ENCODE results near the gene SLC12A8. TPM values are rescaled to one million over a fixed set of nuclear protein-coding genes. Genes with fewer than 3 reads are reported as not detected.

SLC12A8 gene
- total and polyA plus RNA-seq, 10 donors, result 0.32 to 2.8 (median 1.3) TPM

DNA sequence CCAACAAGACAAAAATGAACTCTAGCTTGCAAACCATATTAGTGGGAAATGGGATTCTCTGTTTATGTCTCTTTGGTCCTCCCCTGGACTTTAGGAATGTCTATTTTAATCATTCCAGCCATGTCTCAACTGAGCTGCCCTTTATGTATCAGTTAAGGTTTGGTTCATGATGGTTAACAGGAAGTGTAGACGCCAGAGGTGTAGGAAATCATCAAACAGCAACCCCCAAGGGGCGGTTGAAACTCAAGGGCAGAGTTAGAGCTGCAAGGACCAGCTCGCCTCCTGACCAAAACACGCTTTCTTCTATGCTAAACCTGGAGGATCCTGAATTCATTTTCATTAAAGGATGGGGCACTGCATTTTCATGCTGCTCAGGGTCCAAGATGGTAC lies 103.0 kb downstream of the SLC12A8 start:
- no peak for TF ChIP-seq POLR2AphosphoS5 (IDR thresholded peaks at IDR 0.05)
- TF ChIP-seq, protein P1, sequence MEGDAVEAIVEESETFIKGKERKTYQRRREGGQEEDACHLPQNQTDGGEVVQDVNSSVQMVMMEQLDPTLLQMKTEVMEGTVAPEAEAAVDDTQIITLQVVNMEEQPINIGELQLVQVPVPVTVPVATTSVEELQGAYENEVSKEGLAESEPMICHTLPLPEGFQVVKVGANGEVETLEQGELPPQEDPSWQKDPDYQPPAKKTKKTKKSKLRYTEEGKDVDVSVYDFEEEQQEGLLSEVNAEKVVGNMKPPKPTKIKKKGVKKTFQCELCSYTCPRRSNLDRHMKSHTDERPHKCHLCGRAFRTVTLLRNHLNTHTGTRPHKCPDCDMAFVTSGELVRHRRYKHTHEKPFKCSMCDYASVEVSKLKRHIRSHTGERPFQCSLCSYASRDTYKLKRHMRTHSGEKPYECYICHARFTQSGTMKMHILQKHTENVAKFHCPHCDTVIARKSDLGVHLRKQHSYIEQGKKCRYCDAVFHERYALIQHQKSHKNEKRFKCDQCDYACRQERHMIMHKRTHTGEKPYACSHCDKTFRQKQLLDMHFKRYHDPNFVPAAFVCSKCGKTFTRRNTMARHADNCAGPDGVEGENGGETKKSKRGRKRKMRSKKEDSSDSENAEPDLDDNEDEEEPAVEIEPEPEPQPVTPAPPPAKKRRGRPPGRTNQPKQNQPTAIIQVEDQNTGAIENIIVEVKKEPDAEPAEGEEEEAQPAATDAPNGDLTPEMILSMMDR (IDR thresholded peaks at IDR 0.05 in 8 of 11, conservative IDR thresholded peaks at IDR 0.05 in 3 of 11), result no peak
- DNase-seq, result no peak
- intact Hi-C loops (cut with DNase I; ENCODE audit: low total_unique reads), result no loop called here
- no peak overlapping the region for H3K4me3 ChIP-seq
- no peaks in the 10 kb centered on the region for H3K36me3 ChIP-seq
- H3K9me3 ChIP-seq, result peaks cover 0 to 5% (median 0%) of the 10 kb centered on the region in 8 donors
- WGBS, 5 donors, result 70 to 82% (median 77%) methylated on average over 4 of the region's 4 CpGs
- no peaks in the 10 kb centered on the region for H3K27me3 ChIP-seq (replicated peaks in 1 of 7)
- H3K27ac ChIP-seq, result no peak overlapping the region
- peaks cover 0 to 9% (median 0%) of the 10 kb centered on the region in 6 donors for H3K4me1 ChIP-seq

DNA sequence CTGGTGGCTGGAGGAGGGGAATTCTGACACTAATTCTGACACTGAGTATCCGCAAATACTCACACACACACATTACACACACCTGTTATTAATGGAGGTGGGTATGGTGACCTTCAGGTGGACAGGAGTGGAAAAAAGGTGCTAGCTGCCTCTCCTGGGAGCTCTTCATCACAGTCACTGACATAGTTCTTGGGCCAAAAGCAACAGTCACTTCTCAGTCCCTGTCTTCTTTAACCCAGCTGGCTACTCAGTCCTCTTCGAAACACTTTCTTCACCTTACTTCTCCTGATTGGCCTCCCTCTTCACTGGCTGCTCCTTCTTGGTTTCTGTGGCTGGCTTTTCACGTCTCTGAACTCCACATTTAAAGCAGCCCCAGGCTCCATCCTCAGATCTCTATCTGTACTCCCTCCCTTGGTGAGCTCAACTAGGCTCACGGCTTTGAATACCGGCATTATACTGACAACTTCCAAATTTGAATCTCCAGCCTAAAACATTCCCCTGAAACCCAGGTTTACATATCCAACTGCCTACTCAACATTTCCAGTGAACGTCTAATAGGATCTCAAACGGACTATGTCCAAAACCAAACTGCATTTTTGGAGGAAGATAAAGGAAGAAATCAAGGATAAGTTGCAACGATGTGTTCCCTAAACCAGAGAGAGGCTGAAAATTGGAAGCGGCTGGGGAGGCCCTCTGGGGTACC lies 103.6 kb downstream of the SLC12A8 start:
- WGBS, 5 donors, result 84 to 94% (median 90%) methylated on average over 9 of the region's 9 CpGs
- TF ChIP-seq POLR2AphosphoS5 (IDR thresholded peaks at IDR 0.05), result no peak
- TF ChIP-seq, protein P1 (IDR thresholded peaks at IDR 0.05 in 8 of 11, conservative IDR thresholded peaks at IDR 0.05 in 3 of 11), result no peak
- no peak for TF ChIP-seq POLR2A (IDR thresholded peaks at IDR 0.05)
- intact Hi-C loops (cut with DNase I; ENCODE audit: low total_unique reads), result no loop called here

DNA sequence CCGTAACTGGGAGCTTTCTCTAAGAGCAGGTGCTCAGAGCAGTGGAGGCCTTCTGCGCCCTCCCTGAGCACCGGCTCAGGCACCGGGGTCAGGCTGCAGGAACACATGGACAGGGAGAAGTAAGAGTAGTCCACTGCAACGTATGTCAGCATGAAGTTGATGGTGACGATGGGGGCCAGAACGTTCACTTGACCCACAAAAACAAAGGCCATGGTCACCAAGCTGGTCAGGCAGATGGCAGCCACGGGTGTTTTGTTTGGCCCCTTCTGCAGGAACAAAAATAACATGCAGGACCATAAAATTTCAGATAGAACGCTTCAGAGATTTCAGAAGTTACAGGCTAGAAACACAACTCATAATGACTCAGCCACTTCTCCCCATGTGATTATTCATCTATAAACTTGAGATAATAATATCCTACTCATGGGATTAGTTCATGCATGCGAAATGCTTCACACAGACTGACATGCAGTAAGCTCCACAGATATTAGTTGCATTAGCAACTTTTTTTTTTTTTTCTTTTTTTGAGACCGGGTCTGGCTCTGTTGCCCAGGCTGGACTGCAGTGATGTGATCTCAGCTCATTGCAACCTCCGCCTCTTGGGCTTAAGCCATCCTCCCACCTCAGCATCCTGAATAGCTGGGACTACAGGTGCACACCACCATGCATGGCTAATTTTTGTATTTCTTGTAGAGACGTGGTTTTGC lies 104.5 kb downstream of the SLC12A8 start:
- Histone ChIP-seq H3K4me3 (no peak overlapping the region), H3K36me3 (no peaks in the 10 kb centered on the region), H3K9me3 (peaks cover 0 to 5% (median 0%) of the 10 kb centered on the region in 8 donors), H3K4me1 (peaks cover 0 to 9% (median 0%) of the 10 kb centered on the region in 6 donors), H3K27ac (no peak overlapping the region), H3K27me3 (replicated peaks in 1 of 7) (no peaks in the 10 kb centered on the region)
- WGBS, 5 donors, result 67 to 79% (median 75%) methylated on average over 12 to 13 of the region's 13 CpGs
- intact Hi-C loops (cut with DNase I; ENCODE audit: low total_unique reads), result no loop called here
- no peak for TF ChIP-seq POLR2AphosphoS5 (IDR thresholded peaks at IDR 0.05)
- no peak for DNase-seq

More for the DNA sequence above, 103.6 kb downstream of the SLC12A8 start:
- DNase-seq, result no peak
- H3K4me1 ChIP-seq, result peaks cover 0 to 9% (median 0%) of the 10 kb centered on the region in 6 donors
- H3K27ac ChIP-seq, result no peak overlapping the region
- no peaks in the 10 kb centered on the region for H3K27me3 ChIP-seq (replicated peaks in 1 of 7)
- no peak overlapping the region for H3K4me3 ChIP-seq
- H3K9me3 ChIP-seq, result peaks cover 0 to 5% (median 0%) of the 10 kb centered on the region in 8 donors
- H3K36me3 ChIP-seq, result no peaks in the 10 kb centered on the region

DNA sequence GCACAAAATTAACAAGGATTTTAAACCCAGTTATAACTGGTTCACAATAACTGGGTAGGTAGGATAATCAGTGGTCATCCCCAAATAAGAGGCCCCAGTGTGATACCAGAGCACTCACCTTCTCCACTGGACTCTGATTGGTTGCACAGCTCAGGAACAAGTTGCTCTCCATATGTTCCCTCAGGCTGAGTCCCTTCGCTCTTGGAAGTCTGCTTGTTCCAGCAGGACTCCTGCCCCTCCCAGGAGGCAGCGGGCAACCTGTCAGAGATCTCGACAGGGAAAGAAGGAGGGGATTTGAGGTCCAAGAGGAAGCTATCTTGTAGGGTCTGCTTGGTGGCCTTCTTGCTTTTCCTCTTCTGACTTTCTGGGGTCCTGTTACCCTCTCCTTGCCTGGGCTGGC lies 105.2 kb downstream of the SLC12A8 start:
- H3K27ac ChIP-seq, result no peak overlapping the region
- WGBS, 5 donors, result 83 to 95% (median 93%) methylated on average over 3 of the region's 3 CpGs
- peaks cover 0 to 9% (median 0%) of the 10 kb centered on the region in 6 donors for H3K4me1 ChIP-seq
- no peaks in the 10 kb centered on the region for H3K36me3 ChIP-seq
- TF ChIP-seq, protein P1 (IDR thresholded peaks at IDR 0.05 in 8 of 11, conservative IDR thresholded peaks at IDR 0.05 in 3 of 11), result no peak
- TF ChIP-seq POLR2A (IDR thresholded peaks at IDR 0.05) (no peak), POLR2AphosphoS5 (IDR thresholded peaks at IDR 0.05) (no peak)
- intact Hi-C loops (cut with DNase I; ENCODE audit: low total_unique reads), result no loop called here
- no peak overlapping the region for H3K4me3 ChIP-seq
- H3K27me3 ChIP-seq (replicated peaks in 1 of 7), result no peaks in the 10 kb centered on the region
- H3K9me3 ChIP-seq, result peaks cover 0 to 5% (median 0%) of the 10 kb centered on the region in 8 donors
- no peak for DNase-seq
